GM12878 (cell line): ENCODE results near the gene PHLPP1. TPM values are rescaled to one million over a fixed set of nuclear protein-coding genes. Genes with fewer than 3 reads are reported as not detected.

Experiments used
- ATAC-seq: fragments of 200-7000 bp; cut with Tn5 transposase; 3 replicates; pipeline ENCODE4 v1.9.1; 2020; ENCODE audit warnings: mild to moderate bottlenecking, moderate library complexity
- BruUV-seq: library from RNA; stranded (reverse); fragments of 400-500 nt; replicated peaks from 2 replicates; lab custom pipeline; 2021; lab: Mats Ljungman, UMichigan
- CTCF ChIA-PET: fragments of 300-600 bp; sonication (Branson Sonifier 250); formaldehyde crosslinking; extraction: SDS; loops from one replicate; lab custom pipeline; 2021; ENCODE audit warnings: inconsistent platforms; lab: Yijun Ruan, JAX
- POLR2A ChIA-PET: fragments of 350-600 bp; formaldehyde crosslinking; extraction: SDS; loops from one replicate; lab custom pipeline; 2021; ENCODE audit warnings: inconsistent platforms; lab: Charles Lee
- RAD21 ChIA-PET: fragments of 300-600 bp; sonication (Branson Sonifier 250); formaldehyde crosslinking; loops from one replicate; lab custom pipeline; 2023; ENCODE audit warnings: antibody characterized with exemption; ENCODE audit not compliant: unreplicated experiment; lab: Charles Lee
- SMC1A ChIA-PET: fragments of 300-600 bp; sonication (Branson Sonifier 250); formaldehyde crosslinking; loops from one replicate; lab custom pipeline; 2023; ENCODE audit not compliant: unreplicated experiment, uncharacterized antibody; lab: Charles Lee
- DNase-seq: peaks from one replicate; pipeline ENCODE4 v3.0.0-alpha.2; 2011; ENCODE audit warnings: low read depth, low spot score
- FAIRE-seq: peaks from 3 replicates; lab custom pipeline; 2011; peaks lifted over from hg19 to GRCh38; lab: Jason Lieb, UNC
- H2AFZ ChIP-seq: 2 replicates; pipeline ENCODE4 v1.6.0; 2011; ENCODE audit warnings: low read depth, low read length, control low read depth; ENCODE audit not compliant: control insufficient read depth
- H3K27ac ChIP-seq: 2 replicates; pipeline ENCODE4 v1.5.1; 2011; ENCODE audit warnings: control low read depth; ENCODE audit not compliant: control insufficient read depth, insufficient read depth
- H3K27me3 ChIP-seq, 2 experiments: replicated peaks in 1 of 2; 2 replicates each; pipeline versions ENCODE4 v1.6.0 to v1.6.1; 2011; ENCODE audit warnings: low read length in 1 of 2; ENCODE audit not compliant: control insufficient read depth in 2 of 2, insufficient read depth in 2 of 2
- H3K36me3 ChIP-seq, 2 experiments: 2 replicates each; pipeline ENCODE4 v1.5.1; 2011; ENCODE audit warnings: low read length in 1 of 2; ENCODE audit not compliant: control insufficient read depth in 2 of 2, insufficient read depth in 2 of 2
- H3K4me1 ChIP-seq: 2 replicates; pipeline ENCODE4 v1.6.1; 2011; ENCODE audit warnings: mild to moderate bottlenecking, low read length, moderate library complexity, mixed read lengths; ENCODE audit not compliant: control insufficient read depth, insufficient read depth
- H3K4me2 ChIP-seq: 2 replicates; pipeline ENCODE4 v1.6.0; 2011; ENCODE audit warnings: control low read depth; ENCODE audit not compliant: control insufficient read depth, insufficient read depth
- H3K4me3 ChIP-seq: fragments of 200-600 bp; sonication (generic); 2 replicates; pipeline ENCODE4 v1.5.1; 2016
- H3K79me2 ChIP-seq: 2 replicates; pipeline ENCODE4 v1.6.0; 2011; ENCODE audit warnings: low read length; ENCODE audit not compliant: control insufficient read depth, insufficient read depth
- H3K9ac ChIP-seq: 2 replicates; pipeline ENCODE4 v1.8.0; 2011; ENCODE audit warnings: low read length, control low read depth, mixed read lengths; ENCODE audit not compliant: control insufficient read depth, insufficient read depth
- H3K9me3 ChIP-seq: replicated peaks from 3 replicates; pipeline ENCODE4 v1.5.1; 2011; ENCODE audit warnings: mild to moderate bottlenecking, low read length; ENCODE audit not compliant: control insufficient read depth, insufficient read depth
- H4K20me1 ChIP-seq: 2 replicates; pipeline ENCODE4 v1.6.0; 2011; ENCODE audit not compliant: control insufficient read depth, insufficient read depth
- ASH2L ChIP-seq: fragments of 300-600, 200-600 bp; sonication (generic); IDR thresholded peaks from 2 replicates; pipeline ENCODE4 v1.6.1; 2017; ENCODE audit warnings: low read depth, mild to moderate bottlenecking, borderline replicate concordance
- CBX3 ChIP-seq: fragments of 200-600 bp; sonication (generic); IDR thresholded peaks from 2 replicates; pipeline ENCODE4 v1.6.1; 2016; ENCODE audit warnings: low read depth, borderline replicate concordance
- CBX5 ChIP-seq: sonication (generic); IDR thresholded peaks from 2 replicates; pipeline ENCODE4 v1.6.1; 2016; ENCODE audit warnings: low read depth, moderate library complexity, mild to moderate bottlenecking, inconsistent platforms
- CHD2 ChIP-seq: IDR thresholded peaks from 2 replicates; pipeline ENCODE4 v1.6.1; 2011; ENCODE audit warnings: low read depth, low read length, improper control_type of control experiment, borderline replicate concordance
- CREM ChIP-seq: IDR thresholded peaks from 2 replicates; pipeline ENCODE4 v1.6.1; 2014; ENCODE audit warnings: antibody characterized with exemption, low read depth
- IRF5 ChIP-seq: fragments of 450-650 bp; IDR thresholded peaks from 2 replicates; pipeline ENCODE4 v1.6.1; 2017; ENCODE audit warnings: borderline replicate concordance
- MLLT1 ChIP-seq: fragments of 450-650 bp; IDR thresholded peaks from 2 replicates; pipeline ENCODE4 v1.6.1; 2016; ENCODE audit warnings: mild to moderate bottlenecking
- MXI1 ChIP-seq: fragments of 150-350 bp; IDR thresholded peaks from 2 replicates; pipeline ENCODE4 v1.6.1; 2011; ENCODE audit warnings: low read depth, mild to moderate bottlenecking, inconsistent platforms, low read length, improper control_type of control experiment
- NFYA ChIP-seq: IDR thresholded peaks from 2 replicates; pipeline ENCODE4 v1.6.1; 2011; ENCODE audit warnings: low read depth, mild to moderate bottlenecking, low read length, improper control_type of control experiment, borderline replicate concordance
- RAD21 ChIP-seq: IDR thresholded peaks from 2 replicates; pipeline ENCODE4 v1.6.1; 2011; ENCODE audit warnings: mild to moderate bottlenecking, low read depth, low read length, moderate library complexity; ENCODE audit not compliant: insufficient read depth
- RB1 ChIP-seq: fragments of 450-650 bp; formaldehyde crosslinking; IDR thresholded peaks from 2 replicates; pipeline ENCODE4 v1.6.1; 2017; ENCODE audit warnings: mild to moderate bottlenecking, borderline replicate concordance
- RCOR1 ChIP-seq: conservative IDR thresholded peaks from 2 replicates; pipeline ENCODE4 v1.6.1; 2012; ENCODE audit warnings: low read depth, low read length, improper control_type of control experiment
- REST ChIP-seq: IDR thresholded peaks from 2 replicates; pipeline ENCODE4 v1.6.1; 2012; ENCODE audit warnings: mild to moderate bottlenecking, low read depth, low read length
- RFX5 ChIP-seq: IDR thresholded peaks from 2 replicates; pipeline ENCODE4 v1.6.1; 2011; ENCODE audit warnings: low read depth, low read length, improper control_type of control experiment
- SIX5 ChIP-seq: IDR thresholded peaks from 2 replicates; pipeline ENCODE4 v1.6.1; 2011; ENCODE audit warnings: mild to moderate bottlenecking, low read depth, low read length, moderate library complexity; ENCODE audit not compliant: severe bottlenecking
- SMC3 ChIP-seq: IDR thresholded peaks from 2 replicates; pipeline ENCODE4 v1.6.1; 2011; ENCODE audit warnings: low read length, improper control_type of control experiment, borderline replicate concordance
- TCF7 ChIP-seq: IDR thresholded peaks from 2 replicates; pipeline ENCODE4 v1.6.1; 2014; ENCODE audit warnings: antibody characterized with exemption, borderline replicate concordance
- WRNIP1 ChIP-seq: IDR thresholded peaks from 2 replicates; pipeline ENCODE4 v1.6.1; 2011; ENCODE audit warnings: low read depth, low read length, improper control_type of control experiment, borderline replicate concordance
- WGBS: methylation state at CpG from one replicate; pipeline ENCODE4 v1.1.6; 2016; ENCODE audit warnings: low lambda C conversion rate; ENCODE audit not compliant: insufficient replicate concordance, insufficient coverage; ENCODE audit errors: missing lambda C conversion rate; 5-methylcytosine and 5-hydroxymethylcytosine counted together
- in situ Hi-C: fragments of 300-500 bp; cut with MboI; formaldehyde crosslinking; loops from 9 replicates; pipeline ENCODE4 v1.14.3; 2018; ENCODE audit warnings: mixed read lengths
- intact Hi-C: fragments of 100-400 bp; cut with micrococcal nuclease; formaldehyde crosslinking; loops from one replicate; pipeline ENCODE4 v1.14.2; 2022; ENCODE audit not compliant: unreplicated experiment
- polyA plus RNA-seq, 11 experiments: library from polyadenylated mRNA; depleted of rRNA in 4 of 11; unstranded in 6 of 11; stranded (reverse) in 5 of 11; fragments of >200 nt; fragmentation: Nextera tagmentation in 4 of 11; fragmentation: Illumina TruSeq in 1 of 11; extraction: Ambion mirVana in 4 of 11; extraction: Trizol in 1 of 11; gene quantifications; 1 replicate in 1 of 11; 2 replicates in 10 of 11; pipeline versions ENCODE4 v1.2.1 to v1.2.3, GENCODE V29; 2011 to 2016; ENCODE audit warnings: inconsistent platforms in 2 of 11, missing spikeins in 2 of 11, low read depth in 1 of 11
- total RNA-seq, 4 experiments: library from RNA; depleted of rRNA in 3 of 4; stranded (reverse); fragments of >200 nt in 3 of 4; fragmentation: Illumina TruSeq in 1 of 4; extraction: Trizol in 1 of 4; gene quantifications; 2 replicates each; pipeline versions ENCODE4 v1.2.1 to v1.2.3, GENCODE V29; 2013 to 2021

The PHLPP1 gene
- total and polyA plus RNA-seq, 10 of the 15 experiments (the other 5 are each of a cell fraction or from before 2014, with no cell fraction given) = 0.42 to 7.0 (median 1.9) TPM

- TF ChIP-seq SMC3 = no peak
- TF ChIP-seq TCF7 = no peak
- TF ChIP-seq IRF5 = no peak
- no peak for TF ChIP-seq MXI1
- no peak for TF ChIP-seq CREM
- no peak for TF ChIP-seq WRNIP1
- no peak for TF ChIP-seq CBX3
- TF ChIP-seq MLLT1 = no peak
- TF ChIP-seq NFYA = no peak
- TF ChIP-seq CHD2 = no peak
- no peak for TF ChIP-seq SIX5
- TF ChIP-seq RB1 = no peak
Observed at GRCh38 chr18:62670573-62670972, 44.8 kb upstream of the PHLPP1 start (continued).

GRCh38 chr18:62672600-62672999 lies 42.7 kb upstream of the PHLPP1 start:
- Histone ChIP-seq H4K20me1 (no peaks in the 10 kb centered on the region), H3K4me1 (no peaks in the 10 kb centered on the region), H3K79me2 (no peaks in the 10 kb centered on the region), H3K27ac (no peak overlapping the region), H3K9me3 (no peaks in the 10 kb centered on the region; the same call in 1 of the 3 replicates), H3K27me3 (no peaks in the 10 kb centered on the region), H3K4me2 (no peak overlapping the region), H3K9ac (no peak overlapping the region), H3K36me3 (no peaks in the 10 kb centered on the region), H3K4me3 (no peak overlapping the region), H2AFZ (no peak overlapping the region)
- ChIA-PET POLR2A (no interaction called here), RAD21 (no interaction called here), SMC1A (interaction anchor here (0.6 kb wide), 1 partner anchor 555 kb away, joined by 3 read pairs; no protein-coding TSS in a partner anchor), CTCF (no interaction called here)
- ATAC-seq = no peak
- no peak for DNase-seq
- intact Hi-C loops = no loop called here
- in situ Hi-C loops = no loop called here
- TF ChIP-seq ASH2L = no peak
- TF ChIP-seq RFX5 = no peak
- TF ChIP-seq RCOR1 = no peak
- no peak for TF ChIP-seq REST
- TF ChIP-seq RAD21 = no peak
- TF ChIP-seq CBX5 = no peak
- FAIRE-seq = no peak
- no TSS peak for BruUV-seq
- WGBS = 46% methylated on average over 2 of the region's 2 CpGs
